Smooth muscle cell (in vitro differentiated cells): ENCODE data around the gene GID8. TPM values are rescaled to one million over a fixed set of nuclear protein-coding genes. Genes with fewer than 3 reads are reported as not detected.
A peak's percentile ranks its signal among the peaks of the same experiment; 100 is the strongest.

ENCODE experiments used
- DNase-seq: peaks from one replicate; lab custom pipeline; 2025; ENCODE audit not compliant: unreplicated experiment; lab: John Stamatoyannopoulos, UW
- H2AFZ ChIP-seq: fragments of 200-600 bp; sonication (generic); 2 replicates; pipeline ENCODE4 v1.6.0; 2016; ENCODE audit warnings: antibody characterized with exemption, low read depth, mild to moderate bottlenecking
- H3F3A ChIP-seq: fragments of 200-600 bp; sonication (generic); 2 replicates; pipeline ENCODE4 v1.6.0; 2017; ENCODE audit warnings: antibody characterized with exemption, low read depth
- H3K27ac ChIP-seq: fragments of 200-600 bp; sonication (generic); 2 replicates; pipeline ENCODE4 v1.5.1; 2016; ENCODE audit warnings: low read depth, mild to moderate bottlenecking
- H3K27me3 ChIP-seq: fragments of 200-600 bp; sonication (generic); 2 replicates; pipeline ENCODE4 v1.6.1; 2016; ENCODE audit warnings: low read depth, mild to moderate bottlenecking
- H3K36me3 ChIP-seq: fragments of 200-600 bp; sonication (generic); 2 replicates; pipeline ENCODE4 v1.5.1; 2016; ENCODE audit warnings: low read depth
- H3K4me1 ChIP-seq: fragments of 200-600 bp; sonication (generic); 2 replicates; pipeline ENCODE4 v1.5.1; 2016; ENCODE audit warnings: low read depth
- H3K4me2 ChIP-seq: fragments of 200-600 bp; sonication (generic); 2 replicates; pipeline ENCODE4 v1.6.0; 2016; ENCODE audit warnings: mild to moderate bottlenecking
- H3K4me3 ChIP-seq: fragments of 200-600 bp; sonication (generic); 2 replicates; pipeline ENCODE4 v1.5.1; 2016; ENCODE audit warnings: mild to moderate bottlenecking
- H3K79me2 ChIP-seq: fragments of 200-600 bp; sonication (generic); 2 replicates; pipeline ENCODE4 v1.6.0; 2016; ENCODE audit warnings: low read depth, mild to moderate bottlenecking
- H3K9ac ChIP-seq: fragments of 200-600 bp; sonication (generic); 2 replicates; pipeline ENCODE4 v1.6.0; 2016; ENCODE audit warnings: low read depth
- H3K9me3 ChIP-seq: fragments of 200-600 bp; sonication (generic); replicated peaks from 2 replicates; pipeline ENCODE4 v1.5.1; 2016; ENCODE audit warnings: low read depth
- H4K20me1 ChIP-seq: fragments of 200-600 bp; sonication (generic); 2 replicates; pipeline ENCODE4 v1.6.0; 2016; ENCODE audit warnings: low read depth
- CTCF ChIP-seq: fragments of 200-600 bp; sonication (generic); IDR thresholded peaks from 2 replicates; pipeline ENCODE4 v1.5.1; 2017; ENCODE audit warnings: borderline replicate concordance, mild to moderate bottlenecking, antibody characterized with exemption; ENCODE audit not compliant: insufficient read depth, poor library complexity, severe bottlenecking
- WGBS: methylation state at CpG from one replicate; pipeline ENCODE4 v1.1.7; 2016; ENCODE audit warnings: low lambda C conversion rate; 5-methylcytosine and 5-hydroxymethylcytosine counted together
- polyA plus RNA-seq: library from polyadenylated mRNA; unstranded; fragments of >200 nt; fragmentation: Nextera tagmentation; extraction: Ambion mirVana; gene quantifications from 2 replicates; pipeline ENCODE4 v1.2.1, GENCODE V29; 2016
- total RNA-seq: library from RNA; depleted of rRNA; stranded (reverse); fragments of >200 nt; gene quantifications from 2 replicates; pipeline ENCODE4 v1.2.3, GENCODE V29; 2014

GID8 gene
- total and polyA plus RNA-seq, 2 experiments from 2014 or later, result 13.9 to 23.5 TPM

DNA sequence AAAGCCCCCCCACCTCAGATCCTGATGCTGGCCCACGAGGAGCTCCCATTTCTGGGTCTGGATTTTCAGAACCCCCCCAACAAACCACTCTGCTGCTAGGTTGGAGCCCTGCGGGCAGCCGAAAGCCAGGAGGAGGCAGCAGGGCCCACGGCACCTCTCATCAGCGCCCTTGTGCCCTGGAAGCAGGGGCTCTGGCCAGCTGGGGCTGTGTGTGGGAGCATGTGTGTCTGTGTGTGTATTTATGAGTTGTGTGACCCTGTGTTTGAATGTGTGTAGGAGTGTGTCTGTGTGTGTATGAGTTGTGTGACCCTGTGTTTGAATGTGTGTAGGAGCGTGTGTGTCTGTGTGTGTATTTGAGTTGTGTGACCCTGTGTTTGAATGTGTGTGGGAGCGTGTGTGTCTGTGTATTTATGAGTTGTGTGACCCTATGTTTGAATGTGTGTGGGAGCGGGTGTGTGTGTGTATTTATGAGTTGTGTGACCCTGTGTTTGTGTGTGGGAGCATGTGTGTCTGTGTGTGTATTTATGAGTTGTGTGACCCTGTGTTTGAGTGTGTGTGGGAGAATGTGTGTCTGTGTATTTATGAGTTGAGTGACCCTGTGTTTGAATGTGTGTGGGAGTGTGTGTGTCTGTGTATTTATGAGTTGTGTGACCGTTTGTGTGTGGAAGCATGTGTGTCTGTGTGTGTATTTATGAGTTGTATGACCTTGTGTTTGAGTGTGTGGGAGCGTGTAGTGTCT, 33.4 kb downstream of the GID8 start:
- DNase-seq, result no peak
- 83% methylated on average over 10 of the region's 10 CpGs for WGBS
- H3K9ac ChIP-seq, result no peak overlapping the region
- TF ChIP-seq CTCF, result no peak
- no peaks in the 10 kb centered on the region for H3K36me3 ChIP-seq
- H3K4me2 ChIP-seq, result no peak overlapping the region
- H3K9me3 ChIP-seq, result no peaks in the 10 kb centered on the region
- no peak overlapping the region for H3K27ac ChIP-seq
- H2AFZ ChIP-seq, result no peak overlapping the region
- peaks cover 5% of the 10 kb centered on the region for H3K4me1 ChIP-seq
- no peak overlapping the region for H3K4me3 ChIP-seq
- H3F3A ChIP-seq, result no peaks in the 10 kb centered on the region
- no peaks in the 10 kb centered on the region for H3K79me2 ChIP-seq
- peaks cover 17% of the 10 kb centered on the region for H4K20me1 ChIP-seq
- peaks cover 35% of the 10 kb centered on the region for H3K27me3 ChIP-seq

DNA sequence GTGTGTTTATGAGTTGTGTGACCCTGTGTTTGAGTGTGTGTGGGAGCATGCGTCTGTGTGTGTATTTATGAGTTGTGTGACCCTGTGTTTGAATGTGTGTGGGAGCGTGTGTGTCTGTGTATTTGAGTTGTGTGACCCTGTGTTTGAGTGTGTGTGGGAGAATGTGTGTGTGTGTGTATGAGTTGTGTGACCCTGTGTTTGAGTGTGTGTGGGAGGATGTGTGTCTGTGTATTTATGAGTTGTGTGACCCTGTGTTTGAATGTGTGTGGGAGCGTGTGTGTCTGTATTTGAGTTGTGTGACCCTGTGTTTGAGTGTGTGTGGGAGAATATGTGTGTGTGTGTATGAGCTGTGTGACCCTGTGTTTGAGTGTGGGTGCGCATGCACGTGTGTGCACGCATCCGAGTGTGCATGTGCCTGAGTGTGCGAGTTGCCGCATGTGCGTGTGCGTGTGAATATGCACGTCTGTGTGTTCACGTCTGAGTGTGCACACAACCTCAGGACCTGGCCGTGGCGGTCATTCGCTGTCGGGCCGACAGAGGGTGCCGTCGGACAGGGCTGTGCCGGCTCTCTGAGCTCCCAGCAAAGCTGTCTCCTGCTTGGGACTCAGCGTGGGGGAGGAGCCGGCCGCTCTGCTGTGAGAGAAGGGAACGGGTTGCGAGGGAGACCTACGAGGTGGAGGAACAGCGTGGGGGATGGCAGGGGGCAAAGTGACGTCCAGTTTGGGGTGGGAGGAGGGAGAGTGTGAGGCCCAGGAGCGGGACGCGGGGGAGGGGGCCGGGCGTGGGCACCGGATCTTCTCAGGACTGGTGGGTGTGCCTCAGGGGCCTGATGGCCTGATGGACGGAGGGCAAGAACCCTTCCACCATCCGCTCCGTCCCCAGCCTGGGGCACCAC, 34.2 kb downstream of the GID8 start:
- H3F3A ChIP-seq, result no peaks in the 10 kb centered on the region
- H2AFZ ChIP-seq, result no peak overlapping the region
- H3K36me3 ChIP-seq, result no peaks in the 10 kb centered on the region
- peaks cover 8% of the 10 kb centered on the region for H4K20me1 ChIP-seq
- H3K79me2 ChIP-seq, result no peaks in the 10 kb centered on the region
- TF ChIP-seq CTCF, result peak; percentile 75
- no peak overlapping the region for H3K27ac ChIP-seq
- H3K27me3 ChIP-seq, result peaks cover 35% of the 10 kb centered on the region
- peak overlapping the region; percentile 45 for H3K4me3 ChIP-seq
- peaks cover 5% of the 10 kb centered on the region for H3K4me1 ChIP-seq
- peak overlapping the region; percentile 87 for H3K4me2 ChIP-seq
- H3K9me3 ChIP-seq, result no peaks in the 10 kb centered on the region
- H3K9ac ChIP-seq, result no peak overlapping the region
- WGBS, result 7% methylated on average over 30 of the region's 38 CpGs
- peak; percentile 60 for DNase-seq

DNA sequence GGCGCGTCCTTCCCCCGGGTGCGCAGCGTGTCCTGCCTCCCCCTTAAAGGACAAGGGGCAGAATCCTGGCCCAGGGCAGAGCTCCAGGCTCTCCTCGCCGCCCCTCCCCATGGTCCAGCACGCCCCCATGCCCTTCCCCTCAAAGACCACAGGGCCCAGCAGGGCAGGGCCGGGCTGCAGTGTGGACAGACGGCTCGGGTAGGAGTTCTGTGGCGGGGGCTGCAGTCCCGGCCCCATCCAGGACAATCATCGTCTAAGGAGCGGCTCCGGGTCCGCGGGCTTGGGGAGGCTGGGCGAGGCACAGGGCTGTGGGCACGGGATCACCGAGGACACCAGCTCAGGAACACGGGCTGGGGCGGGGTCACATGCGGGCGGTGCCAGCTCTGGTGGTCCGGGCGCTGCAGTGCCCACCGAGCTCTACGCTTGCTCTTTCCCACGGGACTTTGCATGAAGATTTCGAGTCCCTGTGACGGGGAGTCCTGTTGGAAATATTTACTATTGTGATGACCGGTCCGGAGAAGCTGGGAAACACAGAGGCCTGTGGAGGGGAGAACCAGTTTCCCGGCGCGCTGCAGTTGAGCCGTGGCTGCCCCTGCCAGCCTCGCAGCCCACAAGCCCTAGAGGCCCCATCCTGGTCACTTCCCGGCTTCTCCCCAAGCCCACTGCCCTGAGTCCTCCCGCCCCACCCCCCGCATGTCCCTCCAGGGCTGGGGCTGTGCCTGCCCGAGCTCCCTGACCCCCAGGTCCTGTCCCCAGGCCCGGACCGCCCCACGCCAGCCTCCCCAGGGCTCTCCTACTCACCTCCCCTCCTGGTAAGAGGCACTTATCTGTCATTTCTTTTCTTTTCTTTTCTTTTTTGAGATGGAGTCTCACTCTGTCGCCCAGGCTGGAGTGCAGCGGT, 35.1 kb downstream of the GID8 start:
- Histone ChIP-seq H3K4me1 (peaks cover 5% of the 10 kb centered on the region), H3K36me3 (no peaks in the 10 kb centered on the region), H4K20me1 (peaks cover 2% of the 10 kb centered on the region), H3K27ac (no peak overlapping the region), H3K4me2 (peak overlapping the region; percentile 87), H3K4me3 (peak overlapping the region; percentile 45), H3K27me3 (peaks cover 35% of the 10 kb centered on the region), H3K9ac (no peak overlapping the region), H3K79me2 (no peaks in the 10 kb centered on the region), H3K9me3 (no peaks in the 10 kb centered on the region), H2AFZ (no peak overlapping the region), H3F3A (no peaks in the 10 kb centered on the region)
- DNase-seq, result no peak
- WGBS, result 14% methylated on average over 40 of the region's 48 CpGs
- no peak for TF ChIP-seq CTCF
